Neural cell (in vitro differentiated cells): ENCODE results near the gene MAST4.

Experiments
- EP300 ChIP-seq: fragments of 450-650 bp; conservative IDR thresholded peaks from 2 replicates; pipeline ENCODE4 v1.6.1; 2014; ENCODE audit warnings: antibody characterized with exemption, mild to moderate bottlenecking, moderate library complexity; ENCODE audit not compliant: poor library complexity, severe bottlenecking
- EZH2 ChIP-seq: fragments of 200-600, 300-800 bp; shearing (Covaris generic), sonication (generic); IDR thresholded peaks from 2 replicates; pipeline ENCODE4 v1.6.1; 2014; ENCODE audit warnings: antibody characterized with exemption, low read length, borderline replicate concordance, mild to moderate bottlenecking; ENCODE audit not compliant: insufficient read depth, poor library complexity, severe bottlenecking
- RAD21 ChIP-seq: fragments of 450-650 bp; conservative IDR thresholded peaks from 2 replicates; pipeline ENCODE4 v1.6.1; 2014; ENCODE audit warnings: antibody characterized with exemption, mild to moderate bottlenecking, moderate library complexity
- SMC3 ChIP-seq: fragments of 450-650 bp; conservative IDR thresholded peaks from 2 replicates; pipeline ENCODE4 v1.6.1; 2014; ENCODE audit warnings: antibody characterized with exemption, mild to moderate bottlenecking, moderate library complexity; ENCODE audit not compliant: poor library complexity
- TF ChIP-seq, protein P1 (sequence below): fragments of 450-650 bp; IDR thresholded peaks from 2 replicates; pipeline ENCODE4 v1.5.1; 2014; ENCODE audit warnings: antibody characterized with exemption, mild to moderate bottlenecking, moderate library complexity; ENCODE audit not compliant: poor library complexity, severe bottlenecking

GRCh38 chr5:66828046-66828547 lies 231.9 kb downstream of the MAST4 start:
- TF ChIP-seq, protein P1, sequence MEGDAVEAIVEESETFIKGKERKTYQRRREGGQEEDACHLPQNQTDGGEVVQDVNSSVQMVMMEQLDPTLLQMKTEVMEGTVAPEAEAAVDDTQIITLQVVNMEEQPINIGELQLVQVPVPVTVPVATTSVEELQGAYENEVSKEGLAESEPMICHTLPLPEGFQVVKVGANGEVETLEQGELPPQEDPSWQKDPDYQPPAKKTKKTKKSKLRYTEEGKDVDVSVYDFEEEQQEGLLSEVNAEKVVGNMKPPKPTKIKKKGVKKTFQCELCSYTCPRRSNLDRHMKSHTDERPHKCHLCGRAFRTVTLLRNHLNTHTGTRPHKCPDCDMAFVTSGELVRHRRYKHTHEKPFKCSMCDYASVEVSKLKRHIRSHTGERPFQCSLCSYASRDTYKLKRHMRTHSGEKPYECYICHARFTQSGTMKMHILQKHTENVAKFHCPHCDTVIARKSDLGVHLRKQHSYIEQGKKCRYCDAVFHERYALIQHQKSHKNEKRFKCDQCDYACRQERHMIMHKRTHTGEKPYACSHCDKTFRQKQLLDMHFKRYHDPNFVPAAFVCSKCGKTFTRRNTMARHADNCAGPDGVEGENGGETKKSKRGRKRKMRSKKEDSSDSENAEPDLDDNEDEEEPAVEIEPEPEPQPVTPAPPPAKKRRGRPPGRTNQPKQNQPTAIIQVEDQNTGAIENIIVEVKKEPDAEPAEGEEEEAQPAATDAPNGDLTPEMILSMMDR = no peak
- no peak for TF ChIP-seq SMC3
- TF ChIP-seq EP300 = no peak
- no peak for TF ChIP-seq EZH2
- TF ChIP-seq RAD21 = no peak
